Lower leg skin (tissue), 4 donors: ENCODE results near the gene LZTFL1. TPM values are rescaled to one million over a fixed set of nuclear protein-coding genes. Genes with fewer than 3 reads are reported as not detected.

Experiments used
- DNase-seq, 2 donors: peaks; one replicate each; pipeline ENCODE4 v3.0.0-alpha.2; 2019; ENCODE audit warnings: low spot score in 2 of 2
- H3K4me3 ChIP-seq: fragments of 200-600 bp; sonication (generic); 2 replicates; pipeline ENCODE4 v1.5.1; 2017; ENCODE audit warnings: mild to moderate bottlenecking, low read depth; ENCODE audit not compliant: poor library complexity, severe bottlenecking
- POLR2A ChIP-seq, 2 donors: fragments of 450-650 bp; IDR thresholded peaks; one replicate each; pipeline ENCODE4 v1.6.1; 2016 to 2017; ENCODE audit warnings: antibody characterized with exemption in 2 of 2, mild to moderate bottlenecking in 1 of 2, moderate library complexity in 1 of 2
- WGBS, 2 donors: methylation state at CpG; one replicate each; pipeline ENCODE4 v1.1.5; 2018; 5-methylcytosine and 5-hydroxymethylcytosine counted together
- intact Hi-C: fragments of 100-400 bp; cut with DNase I; formaldehyde crosslinking; loops from one replicate; pipeline ENCODE4 v1.15.0; 2023; ENCODE audit warnings: low total_unique reads
- total RNA-seq, 4 donors: library from RNA; depleted of rRNA; stranded (reverse); fragments of >200 nt; gene quantifications; one replicate each; pipeline ENCODE4 v1.1.0, GENCODE V29; 2016
- TF ChIP-seq, protein P1 (sequence below), 3 donors: fragments of 450-650 bp; IDR thresholded peaks; one replicate each; pipeline ENCODE4 v1.5.1; 2016; ENCODE audit warnings: antibody characterized with exemption in 3 of 3, mild to moderate bottlenecking in 3 of 3, moderate library complexity in 2 of 3

LZTFL1 gene
- total RNA-seq, 4 donors from 2014 or later: 15.2 to 24.1 (median 18.5) TPM

DNA sequence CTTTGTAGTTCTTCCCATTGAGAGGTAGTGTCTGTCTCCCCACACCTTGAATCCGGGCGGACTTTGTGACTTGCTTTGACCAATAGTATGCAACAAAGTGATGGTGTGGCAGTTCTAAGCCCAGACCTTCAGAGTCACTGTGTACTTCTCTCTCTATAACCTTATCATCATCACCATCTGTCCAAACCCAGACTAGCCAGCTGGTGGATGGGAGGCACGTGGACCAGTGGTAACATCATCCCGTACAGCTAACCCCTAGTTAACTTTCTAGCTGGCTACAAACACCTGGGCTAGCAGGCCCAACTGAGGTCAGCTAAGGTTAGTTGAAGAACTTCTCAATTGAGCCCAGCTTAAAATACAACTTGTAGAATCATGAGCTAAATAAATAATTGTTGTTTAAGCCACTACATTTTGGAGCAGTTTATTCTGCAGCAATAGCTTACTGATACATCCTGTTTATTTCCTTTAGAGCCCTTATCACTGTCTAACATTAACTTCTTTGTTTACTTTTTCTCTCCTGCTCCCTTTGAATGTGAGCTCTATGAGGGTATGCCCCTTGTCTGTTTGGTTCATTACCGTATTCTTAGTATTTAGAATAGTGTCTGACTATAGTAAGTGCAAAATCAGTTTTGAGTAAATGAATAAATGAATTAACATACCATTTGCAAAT, 32.9 kb upstream of the LZTFL1 start:
- no peak overlapping the region for H3K4me3 ChIP-seq
- WGBS, 2 donors: 83 to 88% methylated on average over 5 of the region's 5 CpGs
- no peak for TF ChIP-seq POLR2A (IDR thresholded peaks at IDR 0.05)
- TF ChIP-seq, protein P1, sequence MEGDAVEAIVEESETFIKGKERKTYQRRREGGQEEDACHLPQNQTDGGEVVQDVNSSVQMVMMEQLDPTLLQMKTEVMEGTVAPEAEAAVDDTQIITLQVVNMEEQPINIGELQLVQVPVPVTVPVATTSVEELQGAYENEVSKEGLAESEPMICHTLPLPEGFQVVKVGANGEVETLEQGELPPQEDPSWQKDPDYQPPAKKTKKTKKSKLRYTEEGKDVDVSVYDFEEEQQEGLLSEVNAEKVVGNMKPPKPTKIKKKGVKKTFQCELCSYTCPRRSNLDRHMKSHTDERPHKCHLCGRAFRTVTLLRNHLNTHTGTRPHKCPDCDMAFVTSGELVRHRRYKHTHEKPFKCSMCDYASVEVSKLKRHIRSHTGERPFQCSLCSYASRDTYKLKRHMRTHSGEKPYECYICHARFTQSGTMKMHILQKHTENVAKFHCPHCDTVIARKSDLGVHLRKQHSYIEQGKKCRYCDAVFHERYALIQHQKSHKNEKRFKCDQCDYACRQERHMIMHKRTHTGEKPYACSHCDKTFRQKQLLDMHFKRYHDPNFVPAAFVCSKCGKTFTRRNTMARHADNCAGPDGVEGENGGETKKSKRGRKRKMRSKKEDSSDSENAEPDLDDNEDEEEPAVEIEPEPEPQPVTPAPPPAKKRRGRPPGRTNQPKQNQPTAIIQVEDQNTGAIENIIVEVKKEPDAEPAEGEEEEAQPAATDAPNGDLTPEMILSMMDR (IDR thresholded peaks at IDR 0.05): no peak
- intact Hi-C loops: no loop called here
- no peak for DNase-seq

DNA sequence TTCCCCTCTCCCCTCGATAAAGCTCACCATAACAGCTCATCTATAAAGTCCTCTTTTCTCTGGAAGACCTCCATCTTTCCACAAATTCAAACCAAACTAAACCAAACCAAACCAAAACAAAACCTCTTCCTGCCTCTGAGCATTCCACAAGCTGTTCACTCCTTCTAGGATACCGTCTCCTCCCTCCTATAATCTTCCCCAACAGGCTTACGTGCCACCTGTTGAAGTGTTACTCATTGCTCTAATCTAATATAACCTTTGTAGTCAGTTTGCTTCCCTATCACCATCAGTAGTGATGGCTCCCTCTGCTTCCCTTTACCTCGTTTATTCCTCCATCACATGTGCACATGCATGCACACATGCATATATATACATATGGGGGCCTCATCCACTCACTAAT, 31.7 kb upstream of the LZTFL1 start:
- intact Hi-C loops: no loop called here
- 87 to 93% methylated on average over 4 of the region's 4 CpGs for WGBS, 2 donors
- DNase-seq: no peak
- no peak overlapping the region for H3K4me3 ChIP-seq
- TF ChIP-seq POLR2A (IDR thresholded peaks at IDR 0.05): no peak
- TF ChIP-seq, protein P1 (IDR thresholded peaks at IDR 0.05): no peak

GRCh38 chr3:45873036-45873435, 31.1 kb upstream of the LZTFL1 start:
- no peak overlapping the region for H3K4me3 ChIP-seq
- no peak for DNase-seq
- TF ChIP-seq POLR2A (IDR thresholded peaks at IDR 0.05): no peak
- TF ChIP-seq, protein P1 (IDR thresholded peaks at IDR 0.05): no peak
- intact Hi-C loops: no loop called here

DNA sequence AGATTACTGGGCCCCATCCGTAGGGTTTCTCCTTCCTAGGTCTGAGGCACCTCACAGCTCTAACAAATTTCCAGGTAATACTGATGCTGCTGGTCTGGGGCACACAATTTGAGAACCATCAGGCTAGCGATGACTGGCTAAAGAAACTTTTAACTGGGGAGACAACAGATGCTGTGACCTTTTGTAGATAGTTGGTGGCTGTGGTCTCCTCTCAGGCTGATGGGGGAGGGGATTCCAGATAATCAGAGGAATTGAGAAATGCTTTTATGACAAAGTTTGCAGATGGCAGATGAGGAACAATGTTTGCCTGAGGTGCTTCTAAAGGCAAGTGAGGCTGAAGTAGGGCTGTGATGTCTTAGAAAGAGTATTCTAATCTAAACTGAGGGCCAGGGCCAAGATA, 30.6 kb upstream of the LZTFL1 start:
- 91 to 95% methylated on average over 2 of the region's 2 CpGs for WGBS, 2 donors
- DNase-seq: no peak
- H3K4me3 ChIP-seq: no peak overlapping the region
- TF ChIP-seq, protein P1 (IDR thresholded peaks at IDR 0.05): no peak
- TF ChIP-seq POLR2A (IDR thresholded peaks at IDR 0.05): no peak
- intact Hi-C loops: no loop called here

GRCh38 chr3:45871780-45872179, 29.9 kb upstream of the LZTFL1 start:
- intact Hi-C loops: no loop called here
- DNase-seq: no peak
- 79 to 86% methylated on average over 6 of the region's 6 CpGs for WGBS, 2 donors
- no peak overlapping the region for H3K4me3 ChIP-seq
- TF ChIP-seq POLR2A (IDR thresholded peaks at IDR 0.05): no peak
- TF ChIP-seq, protein P1 (IDR thresholded peaks at IDR 0.05): no peak

DNA sequence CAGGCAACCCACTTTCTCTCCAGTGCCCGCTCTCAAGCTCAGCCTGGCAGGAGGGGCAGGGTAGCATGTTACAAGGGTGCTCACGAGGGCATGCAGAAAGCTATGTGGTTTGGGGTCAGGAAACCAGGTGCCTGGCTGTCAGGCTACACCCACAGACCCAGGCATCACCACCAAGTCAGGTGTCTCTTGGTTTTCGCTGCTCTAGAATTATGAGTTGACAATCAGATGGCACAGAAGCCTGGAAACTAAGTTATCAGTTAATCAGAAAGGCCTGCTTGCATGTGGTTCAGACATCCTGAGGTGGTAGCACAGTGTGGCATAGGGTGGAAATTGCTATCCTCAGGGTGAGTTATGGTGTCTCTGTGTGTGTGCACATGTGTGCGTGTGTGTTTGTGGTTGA, 28.2 kb upstream of the LZTFL1 start:
- TF ChIP-seq, protein P1 (IDR thresholded peaks at IDR 0.05): no peak
- no peak for TF ChIP-seq POLR2A (IDR thresholded peaks at IDR 0.05)
- DNase-seq: no peak

More for the DNA sequence above, 28.2 kb upstream of the LZTFL1 start:
- intact Hi-C loops: no loop called here
- WGBS, 2 donors: 78 to 86% methylated on average over 4 of the region's 4 CpGs
- H3K4me3 ChIP-seq: no peak overlapping the region
